Endothelial cell of umbilical vein (primary cell): Measurements from ENCODE around the gene ADAP1. TPM values are rescaled to one million over a fixed set of nuclear protein-coding genes. Genes with fewer than 3 reads are reported as not detected.

ENCODE experiments used
- BruUV-seq: library from RNA; stranded (reverse); fragments of 400-500 nt; replicated peaks from 2 replicates; lab custom pipeline; 2021; lab: Mats Ljungman, UMichigan
- CTCF ChIA-PET: fragments of 300-600, 350-600 bp; sonication (Branson Sonifier 250); formaldehyde crosslinking; loops from one replicate; lab custom pipeline; 2021; ENCODE audit warnings: antibody characterized with exemption, inconsistent platforms; lab: Charles Lee
- POLR2A ChIA-PET: fragments of 300-600, 350-600 bp; sonication (Branson Sonifier 250); formaldehyde crosslinking; loops from one replicate; lab custom pipeline; 2021; ENCODE audit warnings: antibody characterized with exemption, inconsistent platforms; lab: Charles Lee
- DNase-seq: peaks from one replicate; pipeline ENCODE4 v3.0.0-alpha.2; 2011; ENCODE audit warnings: low read depth, low spot score
- FAIRE-seq: peaks from 2 replicates; lab custom pipeline; 2011; peaks lifted over from hg19 to GRCh38; lab: Jason Lieb, UNC
- H2AFZ ChIP-seq: 2 replicates; pipeline ENCODE4 v1.6.0; 2012; ENCODE audit warnings: low read depth, low read length, control low read depth, inconsistent platforms
- H3K27ac ChIP-seq: 2 replicates; pipeline ENCODE4 v1.5.1; 2011; ENCODE audit warnings: low read depth, mild to moderate bottlenecking, control low read depth, low read length, moderate library complexity; ENCODE audit not compliant: insufficient read depth
- H3K27me3 ChIP-seq, 2 experiments: 2 replicates each; pipeline versions ENCODE4 v1.6.0 to v1.6.1; 2011; ENCODE audit warnings: low read length in 2 of 2, mixed read lengths in 1 of 2; ENCODE audit not compliant: control insufficient read depth in 2 of 2, insufficient read depth in 2 of 2
- H3K36me3 ChIP-seq, 2 experiments: 2 replicates in 1 of 2; 3 replicates in 1 of 2; pipeline ENCODE4 v1.5.1; 2011; ENCODE audit warnings: low read length in 2 of 2, mild to moderate bottlenecking in 1 of 2, moderate library complexity in 1 of 2; ENCODE audit not compliant: control insufficient read depth in 2 of 2, insufficient read depth in 2 of 2; ENCODE audit errors: extremely low read depth in 1 of 2
- H3K4me1 ChIP-seq: 3 replicates; pipeline ENCODE4 v1.5.1; 2011; ENCODE audit warnings: mild to moderate bottlenecking, low read length; ENCODE audit not compliant: control insufficient read depth, insufficient read depth; ENCODE audit errors: extremely low read depth
- H3K4me2 ChIP-seq: 2 replicates; pipeline ENCODE4 v1.6.1; 2011; ENCODE audit warnings: low read length, control low read depth, mixed read lengths; ENCODE audit not compliant: insufficient read depth
- H3K4me3 ChIP-seq, 3 experiments: fragments of 200-600 bp in 1 of 3; sonication (generic), shearing (Covaris generic) in 1 of 3; replicated peaks in 1 of 3; 2 replicates each; pipeline ENCODE4 v1.5.1; 2011 to 2016; ENCODE audit warnings: control low read depth in 3 of 3, low read length in 3 of 3, mild to moderate bottlenecking in 2 of 3, inconsistent platforms in 1 of 3, low read depth in 1 of 3, moderate library complexity in 1 of 3; ENCODE audit not compliant: insufficient read depth in 1 of 3
- H3K79me2 ChIP-seq: 2 replicates; pipeline ENCODE4 v1.6.0; 2012; ENCODE audit warnings: low read length, inconsistent platforms; ENCODE audit not compliant: control insufficient read depth, insufficient read depth
- H3K9ac ChIP-seq: replicated peaks from 2 replicates; pipeline ENCODE3; 2011; ENCODE audit warnings: low read length, control low read depth; ENCODE audit not compliant: insufficient read depth; ENCODE audit errors: extremely low read depth
- H3K9me1 ChIP-seq: replicated peaks from 3 replicates; pipeline ENCODE4 v1.6.0; 2011; ENCODE audit warnings: mild to moderate bottlenecking, low read length; ENCODE audit not compliant: control insufficient read depth, insufficient read depth; ENCODE audit errors: extremely low read depth
- H3K9me3 ChIP-seq: replicated peaks from 2 replicates; pipeline ENCODE4 v1.5.1; 2012; ENCODE audit warnings: low read length, inconsistent platforms; ENCODE audit not compliant: control insufficient read depth, insufficient read depth
- H4K20me1 ChIP-seq: replicated peaks from 2 replicates; pipeline ENCODE3; 2011; ENCODE audit warnings: mild to moderate bottlenecking, low read length; ENCODE audit not compliant: control insufficient read depth, insufficient read depth; ENCODE audit errors: extremely low read depth
- CTCF ChIP-seq, 2 donors: IDR thresholded peaks; 1 replicate in 1 of 2; 2 replicates in 1 of 2; pipeline ENCODE4 v1.5.1; 2011; ENCODE audit warnings: low read length in 2 of 2, mild to moderate bottlenecking in 2 of 2, moderate library complexity in 2 of 2, control low read depth in 1 of 2, inconsistent platforms in 1 of 2, low read depth in 1 of 2; ENCODE audit not compliant: insufficient read depth in 1 of 2; ENCODE audit errors: extremely low read depth in 1 of 2
- EZH2 ChIP-seq: IDR thresholded peaks from 2 replicates; pipeline ENCODE4 v1.6.1; 2012; ENCODE audit warnings: borderline replicate concordance, low read depth, mild to moderate bottlenecking, moderate library complexity, low read length, inconsistent platforms; ENCODE audit not compliant: severe bottlenecking
- FOS ChIP-seq: IDR thresholded peaks from 2 replicates; pipeline ENCODE4 v1.6.1; 2011; ENCODE audit warnings: mild to moderate bottlenecking, low read length, moderate library complexity, borderline replicate concordance; ENCODE audit not compliant: insufficient read depth
- GATA2 ChIP-seq: IDR thresholded peaks from 2 replicates; pipeline ENCODE4 v1.7.0; 2011; ENCODE audit warnings: low read depth, mild to moderate bottlenecking, moderate library complexity, mixed read lengths, low read length; ENCODE audit not compliant: insufficient read length, insufficient read depth
- JUN ChIP-seq: IDR thresholded peaks from 2 replicates; pipeline ENCODE4 v1.6.1; 2011; ENCODE audit warnings: borderline replicate concordance, low read depth; ENCODE audit not compliant: insufficient read length, insufficient read depth
- MYC ChIP-seq: IDR thresholded peaks from one replicate; pipeline ENCODE4 v1.6.1; 2011; ENCODE audit warnings: mild to moderate bottlenecking, low read depth, low read length
- POLR2A ChIP-seq: IDR thresholded peaks from 2 replicates; pipeline ENCODE4 v1.6.1; 2012; ENCODE audit warnings: low read depth, mild to moderate bottlenecking, control low read depth, low read length
- POLR2AphosphoS5 ChIP-seq: IDR thresholded peaks from 2 replicates; pipeline ENCODE4 v1.6.1; 2012; ENCODE audit warnings: low read depth, mild to moderate bottlenecking, control low read depth, low read length, moderate library complexity; ENCODE audit not compliant: insufficient read depth
- dilution Hi-C: fragments of 300-500 bp; cut with MboI; formaldehyde crosslinking; loops from one replicate; pipeline ENCODE4 v1.15.0; 2019; ENCODE audit warnings: low sequenced_read_pairs; ENCODE audit not compliant: extremely low pct_ligation_motif_present
- intact Hi-C: fragments of 100-400 bp; cut with micrococcal nuclease; formaldehyde crosslinking; loops from one replicate; pipeline ENCODE4 v1.10.0; 2022
- polyA plus RNA-seq, 4 experiments: library from polyadenylated mRNA; depleted of rRNA in 3 of 4; stranded (reverse) in 3 of 4; unstranded in 1 of 4; fragments of >200 nt; gene quantifications; 2 replicates each; pipeline versions ENCODE4 v1.2.1 to v1.2.3, GENCODE V29; 2011 to 2012; ENCODE audit warnings: missing spikeins in 1 of 4
- total RNA-seq: library from RNA; stranded (reverse); gene quantifications from 2 replicates; pipeline ENCODE4 v1.2.3, GENCODE V29; 2021
- TF ChIP-seq, protein P1 (sequence below): IDR thresholded peaks from 2 replicates; pipeline ENCODE4 v1.6.1; 2011; ENCODE audit not compliant: insufficient read depth, insufficient read length

The ADAP1 gene
- total and polyA plus RNA-seq, 2 donors (not counting 3 experiments of a cell fraction or from before 2014, with no cell fraction given), result 0.49 to 0.58 TPM

DNA sequence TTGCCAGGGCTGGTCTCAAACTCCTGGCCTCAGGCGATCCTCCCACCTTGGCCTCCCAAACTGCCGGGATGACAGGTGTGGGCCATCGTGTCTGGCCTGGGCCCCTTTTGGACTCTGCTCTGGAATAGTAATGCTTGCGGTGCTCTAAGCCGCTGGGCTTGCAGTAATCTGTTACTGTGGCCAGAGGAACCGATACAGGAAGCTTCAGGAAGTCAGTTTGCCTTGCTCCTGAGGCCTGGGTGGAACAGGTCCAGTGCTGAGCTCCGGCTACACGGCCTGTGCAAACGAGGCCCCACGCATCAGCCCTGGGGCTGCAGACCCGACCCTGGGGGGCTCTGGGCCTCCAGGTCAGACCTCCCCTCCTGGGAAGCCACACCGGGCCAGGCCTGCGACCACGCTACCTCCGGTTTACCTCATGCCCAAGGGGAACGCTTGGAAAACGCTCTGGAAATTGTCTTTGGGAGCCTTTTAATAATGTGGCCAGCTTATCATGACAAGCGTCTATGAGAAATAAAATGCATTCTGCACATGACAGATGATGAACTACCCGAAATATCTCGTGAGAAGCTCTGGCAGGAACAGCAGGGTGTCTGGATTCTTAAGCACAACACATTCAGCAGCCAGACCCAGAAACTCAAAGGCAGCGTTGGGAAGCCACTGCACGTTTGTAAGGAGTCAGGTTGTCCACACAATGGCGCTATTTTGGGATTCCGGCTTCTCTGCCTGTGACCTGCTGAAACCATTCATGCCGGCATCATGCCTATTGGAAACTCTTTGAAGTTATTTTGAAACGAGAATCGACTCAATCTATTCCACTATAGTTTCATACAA lies 10.1 kb upstream of the ADAP1 start:
- Histone ChIP-seq H3K9me3 (no peaks in the 10 kb centered on the region), H3K36me3 (peaks cover 11 to 13% of the 10 kb centered on the region in 2 experiments), H3K4me2 (no peak overlapping the region), H3K27me3 (no peaks in the 10 kb centered on the region), H3K4me3 (no peak overlapping the region), H3K79me2 (no peaks in the 10 kb centered on the region), H3K27ac (no peak overlapping the region), H2AFZ (no peak overlapping the region), H3K4me1 (no peaks in the 10 kb centered on the region), H3K9ac (no peak overlapping the region), H3K9me1 (no peaks in the 10 kb centered on the region), H4K20me1 (no peaks in the 10 kb centered on the region)
- ChIA-PET POLR2A (interaction anchor here (1.1 kb wide), 1 partner anchor 121 kb away, joined by 6 read pairs; no protein-coding TSS in a partner anchor), CTCF (interaction anchor here (0.7 kb wide), 1 partner anchor 28 kb away, joined by 3 read pairs; no protein-coding TSS in a partner anchor)
- FAIRE-seq (no peak), DNase-seq (no peak)
- BruUV-seq, result no TSS peak
- TF ChIP-seq JUN (no peak), CTCF (IDR thresholded peaks at IDR 0.05; ENCODE audit: extremely low read depth in 1 of 2, insufficient read depth in 1 of 2, low read depth in 1 of 2, low read length in 2 of 2) (no peak), POLR2A (no peak), EZH2 (no peak), POLR2AphosphoS5 (no peak), GATA2 (no peak), MYC (no peak), FOS (no peak)
- TF ChIP-seq, protein P1, sequence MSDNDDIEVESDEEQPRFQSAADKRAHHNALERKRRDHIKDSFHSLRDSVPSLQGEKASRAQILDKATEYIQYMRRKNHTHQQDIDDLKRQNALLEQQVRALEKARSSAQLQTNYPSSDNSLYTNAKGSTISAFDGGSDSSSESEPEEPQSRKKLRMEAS, result no peak
- intact Hi-C loops, result no loop called here
- dilution Hi-C loops, result no loop called here
